GM12891 (cell line): Measurements from ENCODE around the gene PUM1.

Experiments
- POLR2A ChIP-seq: IDR thresholded peaks from 2 replicates; pipeline ENCODE4 v1.6.1; 2011; ENCODE audit warnings: low read depth, low read length, control low read depth
- POLR2AphosphoS5 ChIP-seq: IDR thresholded peaks from 2 replicates; pipeline ENCODE4 v1.6.1; 2011; ENCODE audit warnings: low read depth, low read length, control low read depth
- TAF1 ChIP-seq: IDR thresholded peaks from 2 replicates; pipeline ENCODE4 v1.6.1; 2011; ENCODE audit warnings: low read depth, low read length, control low read depth

- TF ChIP-seq POLR2A (no peak), POLR2AphosphoS5 (no peak), TAF1 (no peak)
Observed at GRCh38 chr1:31041529-31041928, 24.0 kb downstream of the PUM1 start.
